ENCODE measurements around the gene CUL4B. TPM values are rescaled to one million over a fixed set of nuclear protein-coding genes. Genes with fewer than 3 reads are reported as not detected.

The CUL4B gene
- total RNA-seq, 4 donors from 2014 or later: 34.4 to 54.4 (median 42.2) TPM

Small RNA genes within 50 kb of the gene (small RNA-seq; reads per million reads assigned to genes)
- gene RNU7-37P: not detected

Other genes with a start within 250 kb of the CUL4B start
- gene TMEM255A, start 249.5 kb downstream of the CUL4B start, total RNA-seq: 1 to 10 TPM in 1 of 4 donors, under 1 TPM in 2, not detected in 1; 0.20 to 2.9 (median 0.67) TPM
- gene ATP1B4, start 198.9 kb downstream of the CUL4B start, total RNA-seq: under 1 TPM in 1 of 4 donors, not detected in 3; 0.11 TPM
- 100 to 1,000 TPM; 189 to 225 (median 205) TPM for gene LAMP2, start 91.7 kb downstream of the CUL4B start, total RNA-seq
- 10 to 100 TPM; 25.0 to 36.2 (median 30.1) TPM for gene MCTS1, start 43.1 kb upstream of the CUL4B start, total RNA-seq
- 10 to 100 TPM; 29.3 to 36.3 (median 33.2) TPM for gene C1GALT1C1, start 69.1 kb upstream of the CUL4B start, total RNA-seq